HG03159 (cell line): ENCODE measurements around the gene BACE1.

Experiments used
- ATAC-seq: cut with Tn5 transposase; IDR thresholded peaks from one replicate; pipeline ENCODE4 v1.9.1; 2021; ENCODE audit warnings: mild to moderate bottlenecking, moderate library complexity; ENCODE audit not compliant: unreplicated experiment

Gene BACE1

DNA sequence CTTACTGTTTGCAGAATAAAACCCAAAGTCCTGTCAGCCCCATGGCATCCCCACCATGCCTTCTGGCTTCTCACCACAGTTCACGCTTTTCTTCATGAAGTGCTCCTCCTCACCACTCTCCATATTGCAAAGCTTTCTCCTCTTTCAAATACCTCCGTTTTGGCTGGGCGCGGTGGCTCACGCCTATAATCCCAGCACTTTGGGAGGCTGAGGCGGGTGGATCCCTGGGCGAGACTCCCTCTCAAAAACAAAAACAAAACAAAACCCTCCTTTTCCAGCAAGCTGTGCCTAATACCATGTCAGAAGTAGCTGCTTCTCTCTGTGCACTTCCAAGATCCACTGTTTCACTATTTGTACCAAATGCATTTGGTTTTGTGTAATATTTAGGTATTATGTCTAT lies 6.7 kb downstream of the BACE1 start:
- no peak for ATAC-seq

DNA sequence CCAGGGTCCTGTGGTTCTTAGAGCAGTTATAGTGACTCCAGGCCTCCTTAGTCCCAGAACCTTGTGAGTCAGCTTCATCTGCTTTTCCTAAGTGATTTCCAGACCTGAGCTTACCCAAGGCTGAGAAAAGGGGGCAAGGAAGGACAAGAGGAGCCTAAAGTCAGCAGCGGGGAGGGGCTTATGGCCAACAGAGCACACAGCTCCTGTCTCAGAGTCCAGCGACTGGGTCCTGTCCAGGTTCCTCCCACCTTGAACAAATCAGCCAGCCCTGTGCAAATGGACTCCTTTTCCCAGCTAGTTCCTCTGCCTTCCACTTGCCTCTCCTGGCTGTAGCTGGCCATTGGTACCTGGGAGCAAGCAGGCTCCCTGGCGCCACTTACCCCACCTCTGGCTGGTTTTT lies 10.9 kb downstream of the BACE1 start:
- no peak for ATAC-seq

DNA sequence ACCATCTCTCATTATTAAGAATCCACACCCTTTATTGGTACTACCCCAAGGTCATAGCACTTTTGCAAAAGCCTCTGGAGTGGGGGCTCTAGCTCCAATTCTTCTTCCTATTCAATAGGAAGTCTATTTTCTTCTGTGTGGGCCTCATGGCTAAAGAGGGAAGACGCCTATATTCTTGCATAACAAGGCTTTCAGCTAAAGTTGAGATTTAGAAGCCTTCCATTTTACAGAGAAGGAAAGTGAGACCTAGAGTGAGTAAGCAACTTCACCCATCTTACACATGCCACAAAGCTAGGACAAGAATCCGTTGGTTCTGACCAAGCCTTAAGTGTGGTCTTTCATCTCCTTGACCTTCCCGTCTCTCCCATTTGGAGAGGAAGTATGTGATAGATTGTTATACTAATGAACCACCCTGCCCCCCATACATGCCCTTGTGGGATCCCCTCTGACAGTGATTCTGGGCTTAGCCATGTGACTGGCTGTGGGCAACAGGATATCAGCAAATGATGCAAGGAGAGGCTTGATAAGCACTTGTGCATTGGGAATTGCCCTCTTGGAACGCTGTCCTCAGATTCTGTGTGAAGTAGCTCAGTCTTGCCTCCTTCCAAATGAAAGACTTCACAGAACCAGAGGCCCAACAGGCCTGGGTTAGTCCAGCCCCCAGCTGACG lies 12.3 kb downstream of the BACE1 start:
- no peak for ATAC-seq

DNA sequence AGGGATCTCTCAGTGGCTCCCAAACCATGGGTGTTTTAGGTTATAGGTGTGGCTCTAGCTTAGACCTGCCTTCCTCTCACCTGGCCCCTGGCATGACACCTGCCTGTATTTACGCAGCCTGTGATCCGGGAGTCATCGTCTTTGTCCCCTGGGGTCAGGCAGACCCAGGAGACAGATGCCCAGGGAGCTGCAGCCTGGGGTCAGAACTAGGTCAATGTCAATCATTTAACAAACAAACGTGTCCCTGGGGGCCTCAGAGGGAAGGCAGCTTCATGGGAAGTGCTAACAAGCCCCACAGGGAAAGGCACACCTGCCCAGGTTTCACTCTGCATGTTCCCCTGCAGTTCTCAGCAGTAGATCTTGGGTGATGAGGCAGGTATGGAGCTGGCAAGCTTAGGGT lies 13.0 kb downstream of the BACE1 start:
- no peak for ATAC-seq

DNA sequence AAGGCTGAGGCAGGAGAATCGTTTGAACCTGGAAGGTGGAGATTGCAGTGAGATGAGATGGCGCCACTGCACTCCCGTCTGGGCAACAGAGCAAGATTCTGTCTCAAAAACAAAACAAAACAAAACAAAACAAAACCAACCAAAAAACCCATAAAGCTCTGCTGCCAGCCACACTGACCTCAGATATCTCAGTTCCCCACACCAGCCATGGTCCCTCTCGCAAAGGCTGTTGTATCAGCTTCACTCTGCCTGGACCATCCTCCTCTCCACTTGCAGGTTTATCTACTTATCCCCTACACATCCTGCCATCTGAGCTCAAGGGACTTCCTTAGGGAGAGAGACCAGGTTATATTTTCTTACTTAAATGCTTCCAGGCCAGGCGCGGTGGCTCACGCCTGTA lies 13.8 kb downstream of the BACE1 start:
- ATAC-seq: no peak

DNA sequence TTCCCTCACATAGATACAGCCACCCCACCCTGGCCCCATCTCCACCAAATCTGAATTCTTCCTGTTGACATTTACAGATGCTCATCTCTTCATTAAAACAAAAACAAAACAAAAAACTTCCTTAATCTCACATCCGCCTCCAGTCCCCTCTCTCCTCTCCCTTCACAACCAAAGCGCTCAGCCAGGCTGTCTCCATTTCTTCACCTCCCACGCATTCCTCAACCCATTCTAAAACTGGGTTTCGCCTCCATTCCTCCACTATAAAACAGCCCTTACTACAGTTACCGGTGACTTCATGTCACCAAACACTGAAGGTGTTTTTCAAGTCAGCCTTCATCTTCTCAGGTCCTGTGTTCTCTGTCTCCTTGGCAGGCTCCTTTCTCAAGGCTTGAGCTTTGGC lies 15.3 kb downstream of the BACE1 start:
- ATAC-seq: no peak

DNA sequence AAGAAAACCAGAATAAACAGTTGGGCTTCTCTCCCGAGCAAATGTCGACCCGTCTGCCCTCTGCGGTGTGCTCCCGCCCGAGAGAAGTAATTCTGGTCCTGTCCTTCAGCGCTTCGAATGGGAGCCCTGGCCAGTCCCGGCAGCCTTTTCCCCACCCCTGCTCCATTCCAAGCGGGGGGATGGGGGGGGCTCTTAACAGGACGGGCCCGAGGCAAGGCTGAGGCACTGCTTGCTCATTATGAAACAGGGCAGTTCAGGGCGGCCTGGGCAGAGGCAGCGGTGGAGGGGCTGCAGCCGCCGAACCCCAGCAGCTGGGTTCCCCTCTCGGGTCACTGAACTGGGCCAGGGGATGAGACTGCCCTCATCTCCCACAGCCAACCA lies 15.8 kb downstream of the BACE1 start:
- ATAC-seq: no peak

DNA sequence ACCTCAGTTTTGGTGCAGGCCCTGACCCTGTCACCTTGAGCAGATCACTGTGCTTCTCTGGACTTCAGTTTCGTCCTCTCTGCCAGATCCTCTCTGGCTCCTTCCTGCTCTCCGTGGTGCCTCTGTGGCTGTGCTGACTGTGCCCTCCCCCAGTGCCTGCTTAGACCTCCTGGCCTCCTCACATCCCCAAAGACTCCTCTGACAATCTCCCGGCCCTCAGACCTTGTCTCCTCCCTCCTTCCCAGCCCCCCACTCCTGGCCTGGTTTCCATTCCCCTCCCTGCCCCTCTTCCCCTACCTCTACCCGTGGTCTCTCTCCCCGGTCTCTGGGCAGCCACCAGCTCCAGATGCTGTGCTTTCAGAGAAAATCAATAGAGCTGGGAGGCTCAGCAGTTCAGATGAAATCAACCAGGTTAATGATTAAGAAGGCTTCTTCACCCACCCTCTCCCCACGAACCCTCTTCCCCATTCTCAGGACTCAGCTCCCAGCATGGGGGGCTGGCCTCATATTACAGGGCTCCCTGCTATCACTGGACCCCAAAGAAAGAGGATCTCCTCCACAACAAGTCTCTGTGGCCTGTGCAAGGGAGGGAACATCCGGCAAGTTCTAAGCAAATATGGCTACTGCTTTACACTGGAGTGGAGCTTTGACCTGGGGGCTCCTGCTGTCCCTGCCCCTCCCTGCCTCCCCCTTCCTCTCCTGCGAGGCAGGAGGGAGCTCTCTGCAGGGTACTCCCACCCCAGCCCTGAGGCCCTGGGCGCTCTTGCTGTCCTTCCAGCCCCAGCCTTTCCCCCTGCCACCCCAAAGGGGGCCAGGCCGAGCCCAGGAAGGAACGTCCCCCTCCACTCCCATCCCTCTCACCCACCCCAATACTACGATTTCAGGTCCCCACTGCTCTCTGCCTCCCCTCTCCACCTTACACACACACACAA lies 16.4 kb downstream of the BACE1 start:
- no peak for ATAC-seq

DNA sequence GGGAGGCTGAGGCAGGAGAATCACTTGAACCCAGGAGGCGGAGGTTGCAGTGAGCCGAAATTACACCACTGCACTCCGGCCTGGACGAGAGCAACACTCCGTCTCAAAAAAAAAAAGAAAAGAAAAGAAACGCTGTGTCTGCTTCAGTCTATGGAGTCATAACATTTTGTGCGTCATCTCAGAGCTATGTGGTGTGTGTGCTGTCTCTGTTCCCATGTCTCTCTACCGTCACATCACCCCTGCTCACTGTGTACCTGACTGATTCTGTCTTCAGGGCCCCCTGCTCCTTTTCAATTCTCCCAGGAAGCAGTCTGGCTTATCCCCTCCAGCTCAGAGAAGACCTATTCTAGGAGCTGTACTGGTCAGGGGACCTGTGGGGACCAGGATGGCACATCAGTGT lies 17.9 kb downstream of the BACE1 start:
- no peak for ATAC-seq

DNA sequence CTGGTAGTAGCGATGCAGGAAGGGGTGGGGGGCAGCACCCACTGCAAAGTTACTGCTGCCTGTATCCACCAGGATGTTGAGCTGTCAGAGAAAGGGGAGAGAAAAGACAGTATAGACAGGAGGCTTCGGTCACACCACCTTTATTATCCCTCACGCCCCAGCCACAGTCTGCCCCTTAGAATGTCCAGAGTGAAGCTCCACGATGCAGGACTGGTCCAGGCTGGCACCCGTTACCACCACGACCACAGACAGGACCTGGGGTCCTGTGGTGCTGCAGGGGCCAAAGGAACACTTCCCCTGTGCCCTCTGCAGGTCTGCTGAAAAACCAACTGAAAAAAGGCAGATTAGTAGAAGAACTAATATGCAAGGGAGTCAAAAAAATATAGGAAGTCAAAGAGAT lies 19.2 kb downstream of the BACE1 start:
- no peak for ATAC-seq

DNA sequence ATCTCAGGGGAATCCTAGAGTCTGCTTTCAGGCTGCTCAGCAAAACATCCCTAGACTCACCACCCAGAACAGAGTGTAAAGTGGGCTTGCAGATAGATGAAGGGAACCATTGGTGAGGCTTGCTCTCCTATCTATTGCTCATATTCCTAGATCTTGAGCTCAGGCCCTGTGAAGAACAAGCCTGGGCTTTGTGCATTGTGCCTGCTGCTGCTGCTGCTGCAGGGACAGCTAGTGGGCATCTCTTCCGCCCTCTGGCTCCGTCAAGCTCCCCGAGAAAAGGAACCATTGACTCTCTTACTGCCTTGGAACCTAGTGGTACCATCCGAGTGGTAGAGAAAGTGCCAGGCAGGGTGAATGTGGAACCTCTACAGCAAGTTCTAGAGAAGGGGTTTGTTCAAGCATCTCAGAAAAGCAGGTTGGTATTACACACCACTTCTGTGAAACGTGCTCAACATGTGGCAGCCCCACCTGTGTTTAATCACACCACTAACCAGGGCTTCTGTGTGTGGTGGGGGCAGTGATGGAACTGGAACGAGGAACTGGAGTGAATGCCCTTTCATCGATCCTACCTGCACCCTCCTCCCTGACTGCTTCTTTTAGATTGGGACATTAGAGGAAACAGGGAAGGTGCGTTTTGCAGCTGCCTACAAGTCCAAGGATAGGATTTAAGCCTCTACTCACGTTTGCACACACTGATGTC lies 20.5 kb downstream of the BACE1 start:
- no peak for ATAC-seq

DNA sequence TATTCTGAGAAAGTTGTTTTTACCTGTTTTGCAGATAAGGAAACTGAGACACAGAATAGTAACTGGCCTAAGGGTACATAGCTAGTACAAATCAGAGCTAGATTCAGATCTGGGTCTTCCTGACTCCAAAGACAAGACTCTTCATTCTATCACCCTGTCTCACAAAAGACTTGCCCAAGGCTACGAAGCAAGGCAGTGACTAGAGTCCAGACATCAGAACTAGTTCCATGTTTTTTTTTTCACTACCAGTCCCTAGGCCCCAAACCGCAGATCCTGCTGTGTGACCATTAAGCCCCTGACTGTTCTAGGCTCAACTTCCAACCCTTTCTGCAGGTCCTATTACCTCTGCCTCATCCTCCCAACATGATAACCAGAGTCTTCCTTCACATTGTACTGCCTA lies 23.4 kb downstream of the BACE1 start:
- no peak for ATAC-seq

DNA sequence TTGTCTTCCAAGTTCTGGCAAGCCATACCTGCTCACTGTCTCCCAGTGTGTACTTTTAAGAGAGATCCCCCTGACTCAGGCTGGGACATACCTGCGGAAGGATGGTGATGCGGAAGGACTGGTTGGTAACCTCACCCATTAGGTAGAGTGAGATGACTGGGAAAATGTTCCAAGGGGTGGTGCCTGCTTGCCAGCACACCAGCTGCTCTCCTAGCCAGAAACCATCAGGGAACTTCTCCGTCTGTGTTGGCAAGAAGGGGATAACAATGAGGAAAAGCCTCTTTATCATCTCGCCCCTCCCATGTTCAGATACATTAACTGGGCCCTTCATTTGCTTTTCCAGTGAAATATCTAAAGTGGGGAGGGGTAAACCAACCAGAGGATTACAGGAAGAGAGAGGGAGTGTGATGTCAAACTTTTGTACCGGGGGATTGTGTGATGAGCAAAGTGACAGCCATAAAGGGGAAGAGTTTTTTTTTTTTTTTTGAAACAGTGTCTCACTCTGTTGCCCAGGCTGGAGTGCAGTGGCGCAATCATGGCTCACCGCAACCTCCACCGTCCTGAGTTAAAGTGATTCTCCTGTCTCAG lies 25.2 kb downstream of the BACE1 start, which contains the start of gene BACE1-AS:
BACE1-AS (plus strand) TSS at position 538 of the 588 bp plus-strand sequence.
- no peak for ATAC-seq

DNA sequence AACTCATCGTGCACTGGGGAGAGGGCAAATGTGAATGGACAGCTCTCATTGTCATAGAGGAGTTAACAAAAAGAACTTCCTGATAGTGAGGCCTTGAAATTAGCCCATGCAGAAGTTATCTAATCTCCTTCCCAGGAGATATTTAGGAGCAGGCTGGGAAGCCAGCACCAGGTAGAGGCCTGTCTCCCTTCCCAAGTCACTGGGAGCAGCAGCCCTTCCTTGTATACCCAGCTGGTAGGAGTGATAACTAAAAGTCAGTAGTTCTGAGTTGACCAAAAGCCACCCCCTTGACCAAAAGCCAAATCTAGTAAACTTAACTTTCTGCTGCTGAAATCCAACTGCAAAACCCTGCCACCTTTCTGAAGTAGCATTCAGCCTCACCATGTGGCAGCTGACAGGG lies 26.3 kb downstream of the BACE1 start:
- ATAC-seq: no peak

DNA sequence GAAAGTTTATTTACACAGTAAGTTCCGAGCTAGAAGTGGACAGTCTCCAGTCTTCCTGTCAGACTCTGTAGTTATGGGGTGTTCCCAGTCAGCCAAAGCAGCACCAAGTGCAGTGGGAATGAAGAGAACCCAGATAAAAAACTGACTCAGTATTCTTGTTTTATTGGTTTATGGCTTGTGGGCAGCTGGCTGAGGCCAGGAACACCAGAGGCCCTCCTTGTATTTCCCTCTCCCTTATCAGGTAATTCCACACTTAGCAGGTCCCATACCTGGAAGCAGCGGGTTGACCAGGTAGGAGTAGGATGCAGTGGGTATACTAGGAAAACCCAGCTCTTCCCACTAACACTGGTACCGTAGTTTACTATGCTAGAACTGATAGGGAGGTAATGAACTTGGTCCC lies 28.4 kb downstream of the BACE1 start:
- ATAC-seq: no peak

DNA sequence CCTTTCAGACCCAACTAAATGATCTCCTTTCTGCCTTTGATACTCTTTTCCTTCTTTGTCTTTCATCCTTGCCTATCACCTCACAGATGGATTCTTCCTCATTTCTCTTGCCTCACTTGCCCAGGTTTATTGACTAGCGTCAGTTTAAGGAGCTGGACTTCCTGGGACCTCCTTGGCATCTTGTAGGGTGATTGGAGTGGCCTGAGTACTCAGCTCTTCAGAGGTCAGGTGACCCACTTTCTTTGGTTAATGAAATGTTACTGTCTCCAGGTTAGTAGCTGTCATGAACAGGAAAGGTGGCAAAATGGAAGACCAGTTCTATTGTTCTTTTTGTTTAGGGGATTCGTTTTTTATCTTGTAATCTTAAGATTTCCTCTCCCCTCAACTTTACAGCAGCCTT lies 29.5 kb downstream of the BACE1 start:
- ATAC-seq: no peak

DNA sequence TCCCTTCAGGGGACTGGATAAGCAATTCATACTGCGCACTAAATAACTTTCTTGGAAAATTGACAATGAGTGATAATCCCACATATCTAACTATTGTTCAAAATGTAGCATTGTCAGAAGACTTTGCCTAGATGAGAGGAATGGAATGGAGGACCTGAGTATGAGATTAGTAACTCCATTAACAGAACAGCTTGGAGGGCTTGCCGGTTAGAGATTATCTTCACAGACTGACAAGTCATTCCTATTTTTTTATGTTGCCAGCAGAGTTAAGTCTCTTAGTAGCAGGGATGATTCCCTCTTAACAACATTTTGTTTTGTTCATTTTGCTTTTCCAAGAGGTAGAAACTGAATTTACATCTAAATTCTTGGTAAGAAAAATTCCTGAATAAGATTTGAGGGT lies 32.0 kb downstream of the BACE1 start:
- no peak for ATAC-seq

DNA sequence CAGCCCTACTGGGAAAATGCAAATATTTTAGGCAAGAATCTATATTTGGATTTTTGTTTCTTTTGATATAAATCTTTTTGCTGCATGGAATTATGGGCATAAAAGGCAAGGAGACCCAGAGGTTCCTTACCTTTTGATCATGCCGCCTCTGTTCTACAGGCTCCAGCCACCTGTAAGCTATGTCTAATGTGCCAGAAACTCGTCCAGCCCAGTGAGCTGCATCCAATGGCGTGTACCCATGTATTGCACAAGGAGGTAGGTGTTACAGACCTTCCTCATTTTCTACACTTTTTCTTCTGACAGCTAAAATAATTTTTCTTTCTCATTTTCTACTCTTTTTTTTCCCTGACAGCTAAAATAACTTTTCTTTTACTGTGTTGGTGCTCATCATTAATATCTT lies 33.1 kb downstream of the BACE1 start:
- ATAC-seq: no peak

DNA sequence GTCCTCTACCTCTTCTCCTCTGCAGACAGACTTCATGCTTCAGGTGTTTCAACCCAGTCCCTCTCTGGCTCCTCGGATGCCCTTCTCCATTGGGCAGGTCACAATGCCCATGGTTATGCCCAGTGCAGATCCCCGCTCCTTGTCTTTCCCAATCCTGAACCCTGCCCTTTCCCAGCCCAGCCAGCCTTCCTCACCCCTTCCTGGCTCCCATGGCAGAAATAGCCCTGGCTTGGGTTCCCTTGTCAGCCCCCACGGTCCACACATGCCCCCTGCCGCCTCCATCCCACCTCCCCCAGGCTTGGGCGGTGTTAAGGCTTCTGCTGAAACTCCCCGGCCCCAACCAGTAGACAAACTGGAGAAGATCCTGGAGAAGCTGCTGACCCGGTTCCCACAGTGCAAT lies 34.2 kb downstream of the BACE1 start:
- ATAC-seq: no peak

DNA sequence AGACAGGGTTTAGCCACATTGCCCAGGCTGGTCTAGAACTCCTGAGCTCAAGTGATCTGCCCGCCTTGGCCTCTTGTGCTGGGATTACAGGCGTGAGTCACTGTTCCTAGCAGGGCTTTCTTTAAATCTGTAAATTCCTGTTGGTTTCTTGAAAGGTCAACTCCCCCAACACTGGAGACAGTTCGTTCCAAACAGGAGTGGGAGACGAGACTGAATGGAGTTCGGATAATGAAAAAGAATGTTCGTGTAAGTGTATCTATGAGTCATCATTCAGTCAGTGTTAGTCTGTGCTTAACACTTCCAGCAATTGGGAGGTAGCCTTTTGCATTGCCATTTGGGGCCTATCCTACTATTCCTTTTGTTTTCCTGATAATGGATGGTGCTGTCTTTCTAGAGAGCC lies 34.9 kb downstream of the BACE1 start:
- no peak for ATAC-seq

DNA sequence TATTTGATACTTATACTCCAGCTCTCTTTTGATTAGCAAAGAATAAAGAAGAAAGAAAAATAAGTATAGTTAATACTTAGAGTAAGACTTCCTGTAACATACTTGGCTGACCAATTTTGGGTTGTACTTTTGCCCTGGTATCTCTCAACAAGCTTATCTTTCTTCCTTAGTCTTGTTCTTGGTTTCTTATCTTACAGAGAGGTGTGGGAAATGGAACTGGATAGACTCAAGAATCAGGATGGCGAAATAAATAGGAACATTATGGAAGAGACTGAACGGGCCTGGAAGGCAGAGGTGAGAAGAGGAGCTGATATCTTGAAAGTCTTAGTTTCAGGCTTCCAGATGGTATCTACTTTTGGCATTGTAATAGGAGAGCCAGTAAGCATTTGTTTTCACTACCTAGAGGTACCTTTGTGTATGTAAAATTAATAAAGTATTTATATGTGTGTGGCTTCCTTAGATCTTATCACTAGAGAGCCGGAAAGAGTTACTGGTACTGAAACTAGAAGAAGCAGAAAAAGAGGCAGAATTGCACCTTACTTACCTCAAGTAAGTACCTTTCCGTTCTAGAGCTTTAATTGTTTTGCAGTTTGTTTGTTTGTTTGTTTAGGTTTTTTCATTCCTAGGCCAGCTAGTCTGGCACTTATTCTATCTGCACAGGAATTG lies 36.2 kb downstream of the BACE1 start:
- no peak for ATAC-seq
